Loucy (cell line): ENCODE data around the gene CGB1.

Source experiments
- H2AFZ ChIP-seq: fragments of 200-600 bp; sonication (generic); 2 replicates; pipeline ENCODE4 v1.6.0; 2016; ENCODE audit warnings: antibody characterized with exemption, mild to moderate bottlenecking, low read length, moderate library complexity
- H3F3A ChIP-seq: fragments of 200-600 bp; 2 replicates; pipeline ENCODE4 v1.6.0; 2016; ENCODE audit warnings: antibody characterized with exemption, low read depth, mild to moderate bottlenecking
- H3K27me3 ChIP-seq: fragments of 200-600 bp; sonication (generic); 2 replicates; pipeline ENCODE4 v1.6.1; 2014; ENCODE audit warnings: low read length, mild to moderate bottlenecking; ENCODE audit not compliant: insufficient read depth, poor library complexity, severe bottlenecking
- H3K36me3 ChIP-seq: fragments of 200-600 bp; sonication (generic); 2 replicates; pipeline ENCODE4 v1.6.1; 2016; ENCODE audit warnings: low read length; ENCODE audit not compliant: insufficient read depth
- H3K4me1 ChIP-seq: fragments of 200-600 bp; sonication (generic); 2 replicates; pipeline ENCODE4 v1.5.1; 2014; ENCODE audit warnings: low read length, mild to moderate bottlenecking; ENCODE audit not compliant: insufficient read depth, poor library complexity, severe bottlenecking
- H3K4me2 ChIP-seq: fragments of 200-600 bp; sonication (generic); 2 replicates; pipeline ENCODE4 v1.6.0; 2014; ENCODE audit warnings: antibody characterized with exemption, low read length, low read depth, mild to moderate bottlenecking; ENCODE audit not compliant: poor library complexity, severe bottlenecking
- H3K4me3 ChIP-seq: fragments of 200-600 bp; sonication (generic); 2 replicates; pipeline ENCODE4 v1.5.1; 2014; ENCODE audit warnings: low read length, mild to moderate bottlenecking, mixed read lengths; ENCODE audit not compliant: poor library complexity, severe bottlenecking
- H3K79me2 ChIP-seq: fragments of 200-600 bp; sonication (generic); 2 replicates; pipeline ENCODE4 v1.6.1; 2014; ENCODE audit warnings: low read length; ENCODE audit not compliant: insufficient read depth
- H3K9ac ChIP-seq: fragments of 200-600 bp; sonication (generic); 2 replicates; pipeline ENCODE4 v1.6.0; 2014; ENCODE audit warnings: mild to moderate bottlenecking, low read depth, low read length, moderate library complexity; ENCODE audit not compliant: poor library complexity, severe bottlenecking
- H3K9me2 ChIP-seq: fragments of 200-600 bp; sonication (generic); replicated peaks from 2 replicates; pipeline ENCODE4 v1.6.1; 2016; ENCODE audit warnings: low read depth, low read length, mixed read lengths
- H3K9me3 ChIP-seq: fragments of 200-600 bp; sonication (generic); 2 replicates; pipeline ENCODE4 v1.6.1; 2014; ENCODE audit warnings: mild to moderate bottlenecking, antibody characterized with exemption, low read length, low read depth; ENCODE audit not compliant: insufficient read depth
- H4K20me1 ChIP-seq: fragments of 200-600 bp; sonication (generic); 2 replicates; pipeline ENCODE4 v1.6.0; 2014; ENCODE audit warnings: antibody characterized with exemption, low read length, mild to moderate bottlenecking; ENCODE audit not compliant: insufficient read depth, poor library complexity, severe bottlenecking
- EZH2phosphoT487 ChIP-seq: fragments of 200-600 bp; IDR thresholded peaks from 2 replicates; pipeline ENCODE4 v1.6.1; 2018; ENCODE audit warnings: antibody characterized with exemption, mild to moderate bottlenecking, moderate library complexity, borderline replicate concordance
- TF ChIP-seq, protein P1 (sequence below): fragments of 200-600 bp; sonication (generic); conservative IDR thresholded peaks from 2 replicates; pipeline ENCODE4 v1.5.1; 2014; ENCODE audit warnings: mild to moderate bottlenecking, antibody characterized with exemption, low read length

The CGB1 gene

DNA sequence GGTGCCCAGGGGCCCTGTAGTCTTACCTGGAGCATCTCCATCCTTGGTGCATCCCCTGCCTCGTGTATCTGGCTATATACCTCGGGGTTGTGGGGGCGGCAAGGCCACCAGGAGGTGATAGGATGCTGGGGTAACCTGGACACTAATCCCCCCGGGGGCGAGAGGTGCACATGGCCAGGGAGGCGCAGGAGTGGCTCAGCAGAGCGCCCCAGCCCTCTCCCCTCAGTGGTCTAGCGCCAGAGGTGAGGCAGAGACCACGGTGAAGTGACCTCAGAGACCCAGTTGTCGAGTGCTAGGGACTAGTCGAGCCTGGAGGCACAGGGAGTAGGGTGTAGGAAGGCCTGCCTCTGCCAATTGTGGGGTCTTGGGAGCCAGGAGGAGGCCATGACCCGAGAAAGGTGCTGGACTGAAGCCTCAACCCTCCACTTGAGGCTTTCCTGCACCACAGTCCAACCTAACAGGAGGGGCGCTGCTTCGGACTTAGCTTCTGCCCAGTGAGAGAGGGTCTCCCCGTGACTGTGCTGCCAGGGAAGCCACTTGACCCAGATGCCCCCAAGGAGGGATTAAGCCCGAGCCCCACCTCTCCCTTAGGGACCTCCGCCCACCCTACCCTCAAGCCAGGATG, 19.5 kb downstream of the CGB1 start, which contains the start of gene LHB:
TSS of gene LHB (minus strand) at position 51 of the 625 bp plus-strand sequence. CDS start at position 41, 10 bp downstream.
- H3K9me3 ChIP-seq, result no peaks in the 10 kb centered on the region
- peaks cover 25% of the 10 kb centered on the region; the same call in 1 of the 2 replicates for H3K36me3 ChIP-seq
- H3K9me2 ChIP-seq, result no peaks in the 10 kb centered on the region
- TF ChIP-seq, protein P1, sequence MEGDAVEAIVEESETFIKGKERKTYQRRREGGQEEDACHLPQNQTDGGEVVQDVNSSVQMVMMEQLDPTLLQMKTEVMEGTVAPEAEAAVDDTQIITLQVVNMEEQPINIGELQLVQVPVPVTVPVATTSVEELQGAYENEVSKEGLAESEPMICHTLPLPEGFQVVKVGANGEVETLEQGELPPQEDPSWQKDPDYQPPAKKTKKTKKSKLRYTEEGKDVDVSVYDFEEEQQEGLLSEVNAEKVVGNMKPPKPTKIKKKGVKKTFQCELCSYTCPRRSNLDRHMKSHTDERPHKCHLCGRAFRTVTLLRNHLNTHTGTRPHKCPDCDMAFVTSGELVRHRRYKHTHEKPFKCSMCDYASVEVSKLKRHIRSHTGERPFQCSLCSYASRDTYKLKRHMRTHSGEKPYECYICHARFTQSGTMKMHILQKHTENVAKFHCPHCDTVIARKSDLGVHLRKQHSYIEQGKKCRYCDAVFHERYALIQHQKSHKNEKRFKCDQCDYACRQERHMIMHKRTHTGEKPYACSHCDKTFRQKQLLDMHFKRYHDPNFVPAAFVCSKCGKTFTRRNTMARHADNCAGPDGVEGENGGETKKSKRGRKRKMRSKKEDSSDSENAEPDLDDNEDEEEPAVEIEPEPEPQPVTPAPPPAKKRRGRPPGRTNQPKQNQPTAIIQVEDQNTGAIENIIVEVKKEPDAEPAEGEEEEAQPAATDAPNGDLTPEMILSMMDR, result no peak
- TF ChIP-seq EZH2phosphoT487, result no peak
- H3K27me3 ChIP-seq, result no peaks in the 10 kb centered on the region
- H3K4me3 ChIP-seq, result no peak within 1 kb of the TSS
- no peak within 1 kb of the TSS for H3K9ac ChIP-seq
- no peaks in the 10 kb centered on the region for H4K20me1 ChIP-seq
- no peaks in the 10 kb centered on the region for H3F3A ChIP-seq
- H3K4me1 ChIP-seq, result peaks cover 7% of the 10 kb centered on the region
- no peak within 1 kb of the TSS for H3K4me2 ChIP-seq
- H3K79me2 ChIP-seq, result no peaks in the 10 kb centered on the region
- no peak within 1 kb of the TSS for H2AFZ ChIP-seq

DNA sequence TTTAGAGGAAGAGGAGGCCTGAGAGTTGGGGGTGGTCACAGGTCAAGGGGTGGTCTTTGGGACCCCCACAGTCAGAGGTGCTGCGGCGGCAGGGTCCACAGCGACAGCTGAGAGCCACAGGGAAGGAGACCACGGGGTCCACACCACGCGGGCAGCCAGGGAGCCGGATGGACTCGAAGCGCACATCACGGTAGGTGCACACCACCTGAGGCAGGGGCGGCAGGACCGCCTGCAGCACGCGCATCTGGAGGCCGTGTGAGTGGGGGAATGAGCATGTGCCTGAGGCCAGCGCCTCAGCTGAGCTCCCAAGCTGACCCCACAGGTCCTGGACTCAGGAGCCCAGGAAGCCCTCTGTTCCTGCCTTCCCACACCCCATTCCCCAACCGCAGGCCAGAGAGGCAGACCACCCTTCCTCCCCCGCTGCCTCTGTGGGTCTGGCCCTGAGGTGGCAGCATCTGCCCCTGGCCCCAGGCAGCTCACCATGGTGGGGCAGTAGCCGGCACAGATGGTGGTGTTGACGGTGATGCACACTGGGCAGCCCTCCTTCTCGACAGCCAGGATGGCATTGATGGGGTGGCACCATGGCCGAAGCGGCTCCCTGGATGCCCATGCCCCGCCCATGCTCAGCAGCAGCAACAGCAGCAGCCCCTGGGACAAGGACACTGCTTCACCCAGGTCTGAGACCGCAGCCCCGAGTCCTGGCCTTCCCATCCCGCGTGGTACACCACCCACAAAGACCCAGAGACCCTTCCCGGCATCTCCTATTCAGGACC, 20.4 kb downstream of the CGB1 start:
- no peak overlapping the region for H3K4me2 ChIP-seq
- no peak overlapping the region for H3K9ac ChIP-seq
- peaks cover 7% of the 10 kb centered on the region for H3K4me1 ChIP-seq
- H3K4me3 ChIP-seq, result no peak overlapping the region
- peaks cover 34% of the 10 kb centered on the region; the same call in 1 of the 2 replicates for H3K36me3 ChIP-seq
- H2AFZ ChIP-seq, result no peak overlapping the region
- no peaks in the 10 kb centered on the region for H3K79me2 ChIP-seq
- no peaks in the 10 kb centered on the region for H3K9me3 ChIP-seq
- H3K9me2 ChIP-seq, result no peaks in the 10 kb centered on the region
- H3K27me3 ChIP-seq, result no peaks in the 10 kb centered on the region
- no peaks in the 10 kb centered on the region for H4K20me1 ChIP-seq
- TF ChIP-seq EZH2phosphoT487, result no peak
- TF ChIP-seq, protein P1, result no peak
- H3F3A ChIP-seq, result no peaks in the 10 kb centered on the region

DNA sequence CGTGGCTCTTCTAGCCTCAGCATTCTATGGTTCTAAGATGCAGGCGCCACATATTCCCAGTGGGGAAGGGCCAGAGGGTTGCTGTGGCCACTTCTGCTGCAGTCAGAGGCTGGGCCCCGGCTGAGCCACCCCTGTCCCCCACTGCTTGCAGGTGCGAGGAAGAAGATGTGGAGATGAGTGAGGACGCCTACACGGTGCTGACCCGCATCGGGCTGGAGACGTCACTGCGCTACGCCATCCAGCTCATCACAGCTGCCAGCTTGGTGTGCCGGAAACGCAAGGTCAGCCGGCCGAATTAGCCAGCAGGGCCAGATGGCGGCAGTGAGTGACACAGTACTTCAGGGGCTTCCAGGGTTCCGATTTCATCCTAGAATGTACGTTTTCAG, 21.8 kb downstream of the CGB1 start:
- no peaks in the 10 kb centered on the region for H3K4me1 ChIP-seq
- peaks cover 48% of the 10 kb centered on the region; the same call in 1 of the 2 replicates for H3K36me3 ChIP-seq
- no peaks in the 10 kb centered on the region for H3K79me2 ChIP-seq
- H3K9me2 ChIP-seq, result no peaks in the 10 kb centered on the region
- no peak overlapping the region for H2AFZ ChIP-seq
- H3K9me3 ChIP-seq, result no peaks in the 10 kb centered on the region
- TF ChIP-seq, protein P1, result no peak
- TF ChIP-seq EZH2phosphoT487, result no peak
- H4K20me1 ChIP-seq, result no peaks in the 10 kb centered on the region
- H3K27me3 ChIP-seq, result no peaks in the 10 kb centered on the region
- H3K9ac ChIP-seq, result no peak overlapping the region
- H3K4me3 ChIP-seq, result no peak overlapping the region
- no peak overlapping the region for H3K4me2 ChIP-seq
- H3F3A ChIP-seq, result no peaks in the 10 kb centered on the region
